NCI-H345 treated with DMSO at 0.1 percent for 48 hours (cell line): Measurements from ENCODE around the gene RAB3GAP1.
"Not testable (repeated sequence)": the region's sequence is repeated elsewhere in the genome, so short reads cannot be mapped to it uniquely, and the experiment has no call there.

Experiments
- DNase-seq: peaks from one replicate; lab custom pipeline; 2025; ENCODE audit not compliant: unreplicated experiment; lab: John Stamatoyannopoulos, UW

Gene RAB3GAP1

GRCh38 chr2:135099802-135100483 lies 47.9 kb downstream of the RAB3GAP1 start:
- DNase-seq, result no peak

- DNase-seq, result no peak
These were observed 51.8 kb downstream of the RAB3GAP1 start for GRCh38 chr2:135103843-135104242.

GRCh38 chr2:135105513-135106316 lies 53.6 kb downstream of the RAB3GAP1 start:
- DNase-seq, result not testable (repeated sequence)

DNA sequence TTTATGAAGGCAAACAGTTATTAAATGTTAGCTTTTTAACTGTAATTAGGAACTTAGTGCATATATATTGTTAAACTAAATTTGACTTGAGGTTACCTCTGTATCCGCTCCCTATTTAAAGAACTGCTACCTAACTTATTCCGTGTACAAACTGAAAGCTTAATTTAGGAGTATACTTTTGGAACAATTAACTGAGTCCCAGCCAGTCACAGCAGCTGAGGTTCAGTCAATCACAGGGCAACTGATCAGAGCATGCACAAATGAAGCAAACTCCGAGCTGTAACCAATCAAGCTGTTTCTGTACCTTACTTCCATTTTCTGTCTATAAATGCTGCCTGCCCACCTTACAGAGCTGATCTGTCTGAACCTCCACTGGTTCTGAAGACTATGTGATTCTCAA lies 61.2 kb downstream of the RAB3GAP1 start:
- no peak for DNase-seq

- no peak for DNase-seq
These were observed 67.5 kb downstream of the RAB3GAP1 start for GRCh38 chr2:135119582-135119981.

GRCh38 chr2:135121016-135121657 lies 69.0 kb downstream of the RAB3GAP1 start:
- no peak for DNase-seq

- not testable (repeated sequence) for DNase-seq
These were observed 69.6 kb downstream of the RAB3GAP1 start for GRCh38 chr2:135121658-135122039.

DNA sequence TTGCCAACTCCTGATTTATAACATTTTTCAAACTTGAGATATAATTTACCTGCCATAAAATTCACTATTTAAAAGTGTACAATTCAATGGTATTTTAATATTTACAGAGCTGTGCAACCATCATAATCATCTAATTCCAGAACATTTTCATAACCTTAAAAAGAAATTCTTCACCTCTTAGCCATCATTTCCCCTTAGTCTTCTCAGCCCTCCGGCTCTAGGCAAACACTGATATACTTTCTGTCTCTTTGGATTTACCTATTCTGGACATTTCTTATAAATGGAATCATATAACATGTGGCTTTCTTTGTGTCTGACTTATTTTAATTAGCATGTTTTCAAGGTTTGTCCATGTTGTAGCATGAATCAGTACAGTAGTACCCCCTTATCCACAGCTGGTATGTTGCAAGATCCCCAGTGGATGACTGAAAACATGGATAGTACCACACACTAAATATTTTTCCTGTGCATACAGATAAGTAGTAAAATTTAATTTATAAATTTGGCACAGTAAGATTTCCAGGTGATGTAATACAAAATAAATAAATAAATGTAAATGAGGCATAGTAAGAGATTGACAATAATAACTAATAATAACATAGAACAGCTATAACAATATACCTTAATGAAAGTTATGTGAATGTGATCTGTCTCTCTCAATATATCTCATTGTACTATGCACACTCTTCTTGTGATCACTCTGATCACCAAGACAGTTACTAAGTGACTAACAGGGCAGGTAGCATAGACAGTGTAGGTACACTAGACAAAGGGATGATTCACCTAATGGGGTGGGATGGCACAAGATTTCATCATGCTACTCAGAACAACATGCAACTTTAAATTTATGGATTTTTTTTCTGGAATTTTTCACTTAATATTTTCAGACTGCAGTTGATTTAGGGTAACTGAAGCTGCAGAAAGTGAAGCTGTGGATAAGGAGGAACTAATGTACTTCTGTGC lies 73.1 kb downstream of the RAB3GAP1 start:
- no peak for DNase-seq

DNA sequence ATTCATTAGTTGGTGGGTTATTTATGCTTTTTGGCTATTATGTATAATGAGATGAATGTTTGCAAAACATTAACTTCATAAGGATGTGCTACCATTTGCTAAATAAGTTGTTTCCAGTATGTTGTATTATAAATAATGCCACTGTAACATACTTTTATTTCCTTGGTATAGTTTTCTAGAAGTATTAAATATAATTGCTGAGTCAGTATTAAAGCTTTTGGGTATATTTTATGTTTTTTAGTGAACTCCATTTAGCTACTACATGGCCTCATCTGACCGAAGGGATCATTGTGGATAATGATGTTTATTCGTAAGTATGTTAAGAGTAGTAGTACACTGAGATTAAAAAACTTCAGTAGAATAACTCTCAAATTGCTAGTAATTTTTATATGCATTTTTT lies 73.8 kb downstream of the RAB3GAP1 start:
- DNase-seq, result no peak

DNA sequence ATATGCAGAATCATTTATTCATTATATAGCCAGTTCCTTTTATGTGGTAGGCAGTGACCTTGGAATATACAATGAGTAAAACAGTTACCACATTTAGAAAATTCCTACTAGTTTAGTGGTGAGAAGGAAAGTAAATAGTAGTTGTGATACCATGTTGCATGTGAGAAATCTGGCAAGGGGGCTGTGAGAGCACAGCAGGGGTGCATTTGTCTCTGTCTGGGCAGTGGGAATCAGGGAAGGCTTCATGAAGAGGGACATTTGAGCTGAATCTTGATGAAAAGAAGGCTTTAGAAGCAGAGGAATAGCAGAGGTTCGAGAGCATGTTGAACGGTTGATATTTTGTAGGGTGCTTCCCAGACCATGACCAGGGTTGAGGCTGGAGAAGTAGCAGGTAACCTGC lies 78.7 kb downstream of the RAB3GAP1 start:
- no peak for DNase-seq

- DNase-seq, result no peak
These were observed 80.2 kb downstream of the RAB3GAP1 start for GRCh38 chr2:135132314-135132713.

DNA sequence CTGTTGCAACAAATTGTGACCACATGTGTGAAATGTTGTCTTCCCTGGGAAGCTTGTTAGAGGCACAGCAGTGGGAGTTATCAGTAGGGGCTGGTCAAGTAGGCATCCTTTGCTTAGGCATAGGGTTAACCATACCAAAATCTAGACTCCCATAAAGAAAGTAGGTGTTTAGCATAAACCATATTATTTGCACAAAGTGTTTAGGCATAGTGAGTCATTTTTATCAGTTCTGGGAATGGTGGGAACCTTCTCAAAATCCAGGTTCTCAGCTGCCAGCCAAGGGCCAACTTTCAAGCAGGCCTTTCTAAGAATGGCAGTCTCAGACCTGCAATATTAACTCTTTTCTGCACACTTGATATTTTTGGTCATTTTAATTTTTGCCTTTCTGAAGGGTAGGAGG lies 88.5 kb downstream of the RAB3GAP1 start:
- DNase-seq, result no peak

DNA sequence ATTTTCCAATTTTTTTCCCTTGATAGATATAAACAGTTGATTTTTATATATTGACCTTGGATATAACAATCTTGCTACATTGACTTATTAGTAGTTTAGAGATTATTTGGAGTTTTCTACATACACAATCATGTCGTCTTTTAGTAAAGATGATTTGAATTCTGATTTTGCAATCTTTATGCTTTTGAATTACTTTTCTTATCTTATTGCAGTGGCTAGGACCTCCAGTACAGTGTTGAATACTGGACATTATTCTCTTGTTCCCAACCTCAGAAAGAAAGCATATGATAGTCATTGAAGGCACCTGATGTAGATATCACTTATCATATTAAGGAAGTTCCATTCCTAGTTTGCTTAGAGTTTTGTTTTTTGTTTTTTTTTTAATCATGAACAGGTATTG lies 90.2 kb downstream of the RAB3GAP1 start:
- DNase-seq, result no peak

- DNase-seq, result no peak
These were observed 92.3 kb downstream of the RAB3GAP1 start for GRCh38 chr2:135144343-135144742.

GRCh38 chr2:135149251-135149650 lies 97.2 kb downstream of the RAB3GAP1 start:
- no peak for DNase-seq

DNA sequence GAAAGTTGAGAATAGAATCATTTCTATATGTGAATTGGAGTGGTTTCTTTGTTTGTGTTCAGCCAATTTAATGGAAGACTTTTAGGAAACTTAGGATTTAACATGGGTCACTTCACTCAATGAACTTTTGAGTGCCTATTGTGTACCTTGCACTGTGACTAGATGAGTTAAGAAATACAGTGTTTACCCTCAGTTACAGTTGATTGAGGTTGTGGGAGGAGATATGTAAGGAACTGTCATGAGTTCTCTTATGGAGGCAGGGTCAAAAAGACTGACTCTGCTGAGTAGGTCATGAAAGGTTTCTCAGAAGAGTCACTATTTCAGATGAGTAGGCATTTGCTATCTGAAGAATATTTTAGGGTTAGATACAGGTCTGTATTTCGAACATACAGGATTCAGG lies 98.6 kb downstream of the RAB3GAP1 start:
- DNase-seq, result no peak

- DNase-seq, result no peak
These were observed 99.5 kb downstream of the RAB3GAP1 start for GRCh38 chr2:135151615-135152014.

- no peak for DNase-seq
These were observed 100.3 kb downstream of the RAB3GAP1 start for GRCh38 chr2:135152361-135152760.

GRCh38 chr2:135154962-135155361 lies 102.9 kb downstream of the RAB3GAP1 start:
- DNase-seq, result no peak

DNA sequence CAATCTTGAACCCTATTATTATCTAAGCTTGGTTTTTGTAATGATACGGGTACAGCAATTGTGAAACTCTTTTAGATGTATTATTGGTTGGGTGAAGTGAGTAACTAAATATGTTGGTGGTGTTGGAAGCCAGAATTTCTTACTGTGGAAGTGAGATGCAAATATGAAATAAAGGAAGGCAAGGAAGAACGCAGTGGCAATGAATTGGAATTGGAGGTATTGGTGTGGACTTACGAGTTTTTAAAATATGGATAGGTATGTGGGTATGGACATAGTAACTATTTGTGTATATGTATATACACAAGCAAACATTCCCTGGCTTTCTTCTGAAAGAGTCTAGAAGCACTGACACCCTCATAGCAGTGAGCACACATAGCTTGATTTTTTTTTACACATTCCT lies 105.8 kb downstream of the RAB3GAP1 start:
- DNase-seq, result no peak

GRCh38 chr2:135159191-135159590 lies 107.1 kb downstream of the RAB3GAP1 start:
- DNase-seq, result no peak
